Upper lobe of left lung (tissue), 4 donors: ENCODE measurements around the gene TANGO2.

Experiments used
- EP300 ChIP-seq, 4 donors: sonication (generic); formaldehyde crosslinking; IDR thresholded peaks; one replicate each; pipeline ENCODE4 v1.5.1; 2017; ENCODE audit warnings: antibody characterized with exemption in 4 of 4, control low read depth in 2 of 4
- POLR2A ChIP-seq, 4 donors: fragments of 450-650 bp; IDR thresholded peaks; one replicate each; pipeline ENCODE4 v1.5.1; 2016 to 2017; ENCODE audit warnings: antibody characterized with exemption in 4 of 4, mild to moderate bottlenecking in 2 of 4
- POLR2AphosphoS5 ChIP-seq, 2 donors: sonication (generic); formaldehyde crosslinking; IDR thresholded peaks; one replicate each; pipeline ENCODE4 v1.5.1; 2017; ENCODE audit warnings: antibody characterized with exemption in 2 of 2
- TF ChIP-seq, protein P1 (sequence below), 6 experiments: fragments of 450-650 bp in 4 of 6; fragments of 200-600 bp in 2 of 6; sonication (generic) in 2 of 6; IDR thresholded peaks; one replicate each; pipeline ENCODE4 v1.5.1; 2016 to 2019; ENCODE audit warnings: antibody characterized with exemption in 6 of 6

DNA sequence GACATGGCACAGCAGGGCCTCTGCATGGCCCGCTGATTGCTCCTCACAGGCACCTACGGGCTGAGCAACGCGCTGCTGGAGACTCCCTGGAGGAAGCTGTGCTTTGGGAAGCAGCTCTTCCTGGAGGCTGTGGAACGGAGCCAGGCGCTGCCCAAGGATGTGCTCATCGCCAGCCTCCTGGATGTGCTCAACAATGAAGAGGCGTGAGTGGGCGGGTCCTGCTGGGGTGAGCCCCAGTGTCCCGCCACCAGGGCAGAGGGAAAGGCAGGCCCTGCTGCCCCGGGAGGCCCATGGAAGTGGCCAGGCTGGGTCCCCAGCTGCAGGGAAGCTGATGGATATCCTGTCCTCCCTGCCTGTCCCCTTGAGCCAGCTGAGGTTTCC is 40.6 kb downstream of the TANGO2 start:
- TF ChIP-seq, protein P1, sequence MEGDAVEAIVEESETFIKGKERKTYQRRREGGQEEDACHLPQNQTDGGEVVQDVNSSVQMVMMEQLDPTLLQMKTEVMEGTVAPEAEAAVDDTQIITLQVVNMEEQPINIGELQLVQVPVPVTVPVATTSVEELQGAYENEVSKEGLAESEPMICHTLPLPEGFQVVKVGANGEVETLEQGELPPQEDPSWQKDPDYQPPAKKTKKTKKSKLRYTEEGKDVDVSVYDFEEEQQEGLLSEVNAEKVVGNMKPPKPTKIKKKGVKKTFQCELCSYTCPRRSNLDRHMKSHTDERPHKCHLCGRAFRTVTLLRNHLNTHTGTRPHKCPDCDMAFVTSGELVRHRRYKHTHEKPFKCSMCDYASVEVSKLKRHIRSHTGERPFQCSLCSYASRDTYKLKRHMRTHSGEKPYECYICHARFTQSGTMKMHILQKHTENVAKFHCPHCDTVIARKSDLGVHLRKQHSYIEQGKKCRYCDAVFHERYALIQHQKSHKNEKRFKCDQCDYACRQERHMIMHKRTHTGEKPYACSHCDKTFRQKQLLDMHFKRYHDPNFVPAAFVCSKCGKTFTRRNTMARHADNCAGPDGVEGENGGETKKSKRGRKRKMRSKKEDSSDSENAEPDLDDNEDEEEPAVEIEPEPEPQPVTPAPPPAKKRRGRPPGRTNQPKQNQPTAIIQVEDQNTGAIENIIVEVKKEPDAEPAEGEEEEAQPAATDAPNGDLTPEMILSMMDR (IDR thresholded peaks at IDR 0.05), result no peak
- TF ChIP-seq POLR2A (IDR thresholded peaks at IDR 0.05), result no peak
- TF ChIP-seq EP300 (IDR thresholded peaks at IDR 0.05), result no peak
- no peak for TF ChIP-seq POLR2AphosphoS5 (IDR thresholded peaks at IDR 0.05)
